ENCODE results near the gene NMT1.
A peak's percentile ranks its signal among the peaks of the same experiment; 100 is the strongest.

The NMT1 gene

DNA sequence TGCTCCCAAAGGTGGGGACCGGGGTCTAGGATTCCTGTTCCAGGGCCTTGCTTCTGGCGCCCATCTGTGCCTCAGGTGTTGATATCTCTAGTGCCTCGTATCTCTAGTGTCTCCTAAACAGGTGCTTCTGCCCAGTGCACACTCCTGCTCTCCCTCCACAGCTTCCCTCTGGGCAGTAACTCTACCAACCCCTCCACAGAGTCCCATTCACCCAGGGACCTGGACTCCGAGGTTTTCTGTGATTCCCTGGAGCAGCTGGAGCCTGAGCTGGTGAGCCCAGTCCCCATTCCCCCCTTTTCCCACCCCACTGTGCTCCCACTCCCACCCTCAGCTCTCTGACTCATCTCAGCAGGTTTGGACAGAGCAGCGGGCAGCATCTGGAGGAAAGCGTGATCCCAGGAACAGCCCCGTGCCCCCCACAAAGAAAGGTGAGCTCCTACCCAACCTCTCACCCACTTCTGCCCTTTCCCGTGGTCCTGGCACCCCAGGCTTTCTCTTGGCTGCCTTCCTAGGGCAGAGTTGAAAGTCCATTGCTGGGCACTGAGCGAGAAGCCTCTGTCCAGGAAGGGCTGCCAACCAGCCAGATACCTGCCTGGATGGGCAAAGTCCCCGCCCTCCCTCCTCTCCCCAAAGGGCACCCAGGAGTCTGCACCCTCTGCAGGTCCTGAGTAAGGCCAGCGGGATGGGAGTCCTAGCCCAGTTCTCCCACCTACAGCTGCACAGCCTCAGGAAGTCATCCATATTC lies 76.6 kb downstream of the NMT1 start:
- no peak for DNase-seq

DNA sequence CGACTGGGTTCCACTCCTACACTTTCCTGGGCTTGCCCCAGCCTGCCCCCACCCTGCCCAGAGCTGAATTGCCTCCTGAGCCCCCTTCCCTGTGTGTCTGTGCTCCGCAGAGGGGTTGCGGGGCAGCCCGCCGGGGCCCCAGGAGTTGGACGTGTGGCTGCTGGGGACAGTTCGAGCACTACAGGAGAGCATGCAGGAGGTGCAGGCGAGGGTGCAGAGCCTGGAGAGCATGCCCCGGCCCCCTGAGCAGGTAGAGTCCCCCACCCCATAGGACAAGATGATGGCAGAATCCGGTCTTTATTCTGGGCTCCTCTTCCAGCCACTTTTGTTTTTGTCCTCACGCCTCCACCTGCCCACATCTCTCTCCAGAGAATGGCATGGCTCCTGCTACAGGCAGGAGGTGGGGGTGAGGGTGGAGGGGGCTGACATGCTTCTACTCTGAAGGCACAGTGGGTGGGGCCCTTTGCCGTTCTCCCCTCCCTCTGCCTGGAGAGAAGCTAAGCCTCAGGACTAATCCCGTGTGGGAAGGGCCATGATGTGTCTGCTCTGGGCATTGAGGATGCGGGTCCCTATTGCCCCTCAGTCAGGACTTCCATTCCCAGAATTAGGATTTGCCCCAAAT lies 77.9 kb downstream of the NMT1 start:
- no peak for DNase-seq

DNA sequence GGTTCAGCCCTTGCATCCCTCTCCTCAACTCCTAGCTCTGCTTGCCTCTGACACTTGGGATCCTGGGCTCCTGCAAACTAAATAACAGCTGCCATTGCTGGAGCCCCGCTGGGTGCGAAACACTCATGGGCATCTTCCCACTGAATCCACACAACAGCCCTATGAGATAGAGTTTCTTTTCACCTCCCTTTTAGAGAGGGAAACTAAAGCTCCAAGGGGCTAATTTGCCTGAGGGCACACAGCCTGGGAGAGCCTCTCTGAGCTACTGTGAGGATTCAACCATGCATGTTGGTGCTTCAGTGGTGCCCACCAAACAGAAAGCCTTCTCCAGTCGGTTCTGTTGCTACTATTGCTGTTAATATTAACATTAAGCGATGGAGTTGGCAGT lies 78.4 kb downstream of the NMT1 start:
- no peak for DNase-seq

DNA sequence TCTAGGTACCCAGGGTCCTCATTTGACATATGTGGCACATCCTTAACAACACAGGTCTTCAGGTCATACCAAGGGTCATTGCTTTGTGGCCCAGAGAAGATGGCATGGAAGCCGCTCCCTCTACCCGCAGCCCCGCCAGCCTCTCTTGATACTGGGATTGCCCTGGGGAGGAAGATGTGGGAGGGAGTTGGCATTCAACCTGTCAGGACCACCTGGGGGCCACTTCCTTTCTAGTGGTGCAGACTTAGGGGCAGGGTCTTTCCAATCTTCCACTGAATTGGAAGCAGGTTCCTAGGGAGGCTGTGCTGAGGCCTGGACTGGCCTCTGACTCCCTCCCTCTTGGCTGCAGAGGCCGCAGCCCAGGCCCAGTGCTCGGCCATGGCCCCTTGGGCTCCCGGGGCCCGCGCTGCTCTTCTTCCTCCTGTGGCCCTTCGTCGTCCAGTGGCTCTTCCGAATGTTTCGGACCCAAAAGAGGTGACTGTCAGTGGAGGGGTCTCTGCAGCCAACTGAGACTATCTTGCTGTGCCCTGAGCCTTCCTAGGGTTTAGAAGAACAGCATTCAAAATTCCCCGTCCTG lies 82.1 kb downstream of the NMT1 start:
- DNase-seq, result no peak

DNA sequence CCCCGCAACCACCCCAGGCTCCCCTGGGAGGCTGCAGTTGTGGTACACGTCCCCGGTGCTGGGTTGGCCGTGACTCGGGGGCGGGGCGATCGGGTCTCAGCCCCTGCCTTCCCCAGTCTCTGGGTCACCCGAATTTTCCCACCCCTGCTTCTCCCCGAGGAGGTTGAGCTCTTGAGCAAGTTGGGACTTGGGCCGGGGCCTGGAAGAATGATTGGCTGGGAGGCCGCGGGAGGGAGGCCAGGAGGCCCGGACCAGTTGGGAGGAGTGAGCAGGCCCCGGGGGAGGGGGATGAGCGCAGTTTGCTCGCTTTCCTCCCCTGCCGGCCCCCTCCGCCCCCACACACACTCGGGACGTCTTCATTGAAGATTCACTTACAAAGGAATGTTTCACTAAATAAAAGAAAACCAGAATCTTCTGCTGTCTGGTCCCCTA lies 82.7 kb downstream of the NMT1 start:
- DNase-seq, result no peak

DNA sequence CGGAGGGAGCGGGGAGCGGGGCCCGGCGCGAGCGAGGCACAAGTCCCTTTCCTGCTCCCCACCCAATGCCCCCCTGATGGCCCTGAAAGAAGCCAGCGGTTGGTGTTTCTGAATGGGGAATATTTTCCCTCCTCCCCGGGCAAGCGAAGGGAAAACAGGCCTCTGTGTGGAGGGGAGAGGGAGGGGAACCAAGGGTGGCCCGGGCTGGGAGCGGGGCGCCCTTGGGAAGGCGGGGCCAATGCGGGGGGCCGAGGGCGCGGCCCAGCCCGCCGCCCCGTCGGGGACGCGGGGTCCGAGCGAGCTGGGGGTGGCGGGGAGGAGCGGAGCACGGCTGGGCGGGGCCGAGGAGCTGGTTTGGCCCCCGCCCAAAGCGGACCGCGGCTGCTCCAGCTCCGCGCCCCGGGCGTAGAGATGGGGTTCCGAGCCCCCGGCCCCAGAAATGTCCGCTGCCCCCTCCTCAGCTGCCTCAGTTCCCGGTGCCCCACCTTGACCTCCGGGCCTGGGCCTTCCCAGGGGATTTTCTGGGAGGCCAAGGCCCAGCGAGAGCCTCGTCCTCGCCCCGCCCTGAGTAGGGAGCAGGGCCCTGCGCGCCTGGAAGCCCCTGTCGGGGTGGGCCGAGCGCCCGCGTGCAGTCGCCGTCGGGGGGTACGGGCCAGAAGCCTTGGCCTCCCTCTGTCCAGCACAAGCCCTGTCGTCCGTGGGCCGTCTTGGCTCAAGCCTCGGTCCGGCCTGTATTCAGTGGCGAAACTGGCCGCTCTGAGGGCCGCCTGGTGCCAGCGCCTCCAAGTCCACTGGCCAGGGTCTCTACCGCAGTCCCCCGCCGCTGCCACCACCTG lies 83.3 kb downstream of the NMT1 start:
- no peak for DNase-seq

DNA sequence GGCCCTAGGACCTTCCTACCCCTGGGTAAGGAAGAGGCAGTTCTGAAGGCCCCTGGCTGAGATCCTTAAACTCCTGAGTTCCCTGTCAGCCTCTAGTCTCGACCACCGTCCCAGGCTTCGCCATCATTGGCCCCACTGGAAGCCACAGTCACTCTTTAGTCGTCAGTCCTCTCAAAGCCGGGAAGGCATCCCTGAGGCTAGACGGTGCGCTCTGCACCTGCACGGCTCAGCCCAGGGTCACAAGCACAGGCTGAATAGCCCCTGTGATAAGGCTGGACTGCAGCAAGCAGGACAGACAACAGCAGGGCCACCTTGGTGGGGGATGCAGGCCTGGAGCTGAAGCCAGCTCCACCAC lies 83.9 kb downstream of the NMT1 start:
- DNase-seq, result no peak

DNA sequence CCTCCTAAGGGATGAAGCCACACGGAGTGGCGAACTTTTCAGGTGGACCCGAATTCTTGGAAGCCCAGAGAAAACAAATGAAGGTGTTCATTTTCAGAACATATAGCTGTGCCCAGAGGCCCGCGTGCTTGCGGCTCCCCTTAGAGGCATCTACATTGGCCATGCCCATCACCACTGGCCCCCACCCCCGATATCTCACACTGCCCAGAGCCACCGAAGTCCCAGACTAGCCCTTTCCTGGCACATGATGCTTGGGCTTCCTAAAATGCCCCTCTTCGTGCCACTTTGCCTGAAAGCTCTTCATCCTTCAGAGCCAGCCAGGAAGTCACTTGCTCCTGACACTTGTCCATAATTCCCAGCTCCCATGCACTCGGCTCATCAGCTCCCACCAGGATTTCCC lies 85.0 kb downstream of the NMT1 start:
- DNase-seq, result no peak

DNA sequence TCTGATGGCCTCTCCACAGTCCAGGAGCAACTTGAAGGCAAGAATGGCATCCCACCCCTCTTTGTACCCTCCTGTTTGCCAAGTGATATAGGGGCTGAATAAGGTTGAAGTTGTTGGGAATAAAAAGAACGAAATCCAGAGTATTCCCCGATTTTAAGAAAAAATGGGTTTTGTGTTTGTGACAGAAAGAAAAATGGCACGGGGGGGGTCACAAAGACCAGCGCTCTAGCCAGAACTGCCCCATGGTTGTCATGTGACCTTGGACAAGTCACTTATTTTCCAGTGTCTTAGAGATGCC lies 85.4 kb downstream of the NMT1 start:
- DNase-seq, result no peak

DNA sequence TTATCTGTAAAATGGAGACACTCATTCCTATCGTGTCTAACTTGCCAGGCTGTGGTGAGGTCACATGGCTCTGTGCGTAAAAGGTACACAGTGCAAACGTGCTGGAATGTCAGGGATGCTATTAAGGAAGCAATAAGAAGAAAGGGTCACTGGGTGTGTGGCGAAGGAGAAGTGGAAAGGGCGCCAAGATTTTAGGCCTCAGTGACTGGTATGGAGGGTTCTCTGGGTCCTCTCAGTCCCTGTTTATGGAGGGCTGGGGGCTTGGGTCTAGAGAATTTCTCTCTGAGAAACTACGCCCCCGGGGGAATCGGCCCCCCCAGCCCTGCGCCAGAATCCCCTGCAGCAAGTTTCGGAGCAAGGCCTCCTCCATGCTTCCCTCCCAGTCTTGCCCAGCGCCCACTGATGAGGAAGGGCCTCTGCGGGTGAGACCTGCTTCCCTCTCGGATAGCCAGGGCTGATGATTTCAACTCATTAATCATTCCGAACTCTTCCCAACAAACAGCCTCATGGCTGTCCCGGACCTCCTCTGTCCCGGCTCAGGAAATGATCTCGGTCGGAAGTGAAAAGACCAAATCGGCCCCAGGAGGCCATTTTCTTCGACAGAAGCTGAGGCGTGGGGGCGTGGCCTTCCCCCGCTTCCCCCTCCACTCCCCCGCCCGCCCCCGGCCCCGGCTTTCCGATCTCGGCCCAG lies 85.9 kb downstream of the NMT1 start:
- peak; percentile 91 for DNase-seq

DNA sequence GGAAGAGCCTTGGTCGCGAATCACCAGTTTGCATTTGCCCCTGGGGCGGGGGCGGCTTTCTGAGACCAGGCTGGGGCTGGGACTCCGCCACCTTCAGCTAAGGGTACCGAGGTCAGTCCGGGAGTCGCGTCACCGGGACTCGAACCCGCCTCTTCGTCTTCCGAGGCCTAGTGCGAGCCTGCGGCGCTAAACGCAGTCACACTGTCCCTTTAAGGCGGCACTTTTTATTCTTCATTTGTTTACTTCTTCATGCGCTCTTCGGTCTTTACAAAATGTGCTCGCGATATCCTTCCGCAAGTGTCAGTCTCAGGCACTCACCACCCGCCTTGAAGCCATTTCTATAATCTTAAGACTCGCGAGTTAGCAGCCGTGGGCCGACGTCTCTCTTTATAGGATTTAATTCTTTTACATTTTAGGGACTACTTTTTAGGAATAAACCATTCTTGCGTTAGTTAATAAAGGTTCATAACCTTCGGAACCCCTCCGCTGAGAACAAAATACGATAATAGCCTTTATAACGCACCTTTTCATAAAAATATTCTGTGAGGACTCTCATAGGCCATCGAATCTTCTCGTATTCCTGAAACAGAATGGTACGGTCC lies 86.6 kb downstream of the NMT1 start:
- DNase-seq, result peak; percentile 93

DNA sequence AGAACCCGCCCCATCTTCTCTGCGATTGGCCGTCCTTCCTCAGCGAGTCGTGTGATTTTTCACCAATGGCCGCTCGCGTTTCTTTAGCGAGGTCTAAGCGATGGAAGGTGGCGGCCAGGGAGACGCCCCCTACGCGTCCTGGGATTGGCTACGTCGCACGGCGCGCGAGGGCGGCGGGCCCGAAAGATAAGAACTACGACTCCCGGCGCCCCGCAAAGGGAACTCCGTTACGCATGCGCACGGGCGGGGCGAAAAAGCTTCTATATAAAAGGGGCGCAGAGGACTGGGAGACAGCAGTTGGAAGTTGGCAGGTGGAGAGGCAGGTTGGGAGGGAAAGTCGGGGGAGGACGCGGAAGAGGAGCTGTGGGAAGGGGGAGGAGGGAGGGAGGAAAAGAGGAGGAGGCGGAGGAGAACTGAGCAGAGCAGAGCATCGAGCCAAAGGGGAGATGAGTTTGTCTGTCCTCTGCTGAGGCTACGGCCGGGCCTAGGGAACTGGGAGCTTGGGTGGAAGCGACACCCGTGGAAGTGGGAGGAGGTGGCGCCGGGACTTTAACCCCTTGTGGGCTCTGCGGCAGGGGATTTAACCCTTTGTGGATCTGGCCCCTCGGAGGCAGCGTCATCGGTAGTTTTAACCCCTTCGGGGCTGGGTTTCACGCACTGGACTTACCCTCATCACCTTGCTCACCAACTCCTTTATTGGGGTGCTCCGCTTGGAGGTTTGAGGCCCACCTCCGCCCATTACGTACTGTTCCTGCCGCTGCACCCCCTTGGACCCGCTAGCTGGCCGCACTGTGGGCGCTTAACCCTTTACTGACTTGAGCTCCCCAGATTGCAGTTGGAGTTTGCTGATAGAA lies 87.3 kb downstream of the NMT1 start, which contains the start of gene HEXIM1:
HEXIM1 (plus strand) TSS at position 293 of the 854 bp plus-strand sequence. CDS start 716 bp downstream, outside the sequence.
- DNase-seq, result peak; percentile 99

DNA sequence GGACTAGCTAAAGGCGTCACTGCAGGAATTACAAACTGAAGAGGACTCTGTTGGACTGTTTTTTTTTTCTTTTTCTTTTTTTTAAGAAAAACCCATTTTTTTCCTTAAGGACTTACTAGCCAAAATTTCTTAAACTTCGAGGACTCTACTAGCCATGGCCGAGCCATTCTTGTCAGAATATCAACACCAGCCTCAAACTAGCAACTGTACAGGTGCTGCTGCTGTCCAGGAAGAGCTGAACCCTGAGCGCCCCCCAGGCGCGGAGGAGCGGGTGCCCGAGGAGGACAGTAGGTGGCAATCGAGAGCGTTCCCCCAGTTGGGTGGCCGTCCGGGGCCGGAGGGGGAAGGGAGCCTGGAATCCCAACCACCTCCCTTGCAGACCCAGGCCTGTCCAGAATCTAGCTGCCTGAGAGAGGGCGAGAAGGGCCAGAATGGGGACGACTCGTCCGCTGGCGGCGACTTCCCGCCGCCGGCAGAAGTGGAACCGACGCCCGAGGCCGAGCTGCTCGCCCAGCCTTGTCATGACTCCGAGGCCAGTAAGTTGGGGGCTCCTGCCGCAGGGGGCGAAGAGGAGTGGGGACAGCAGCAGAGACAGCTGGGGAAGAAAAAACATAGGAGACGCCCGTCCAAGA lies 88.0 kb downstream of the NMT1 start:
- DNase-seq, result peak; percentile 60

DNA sequence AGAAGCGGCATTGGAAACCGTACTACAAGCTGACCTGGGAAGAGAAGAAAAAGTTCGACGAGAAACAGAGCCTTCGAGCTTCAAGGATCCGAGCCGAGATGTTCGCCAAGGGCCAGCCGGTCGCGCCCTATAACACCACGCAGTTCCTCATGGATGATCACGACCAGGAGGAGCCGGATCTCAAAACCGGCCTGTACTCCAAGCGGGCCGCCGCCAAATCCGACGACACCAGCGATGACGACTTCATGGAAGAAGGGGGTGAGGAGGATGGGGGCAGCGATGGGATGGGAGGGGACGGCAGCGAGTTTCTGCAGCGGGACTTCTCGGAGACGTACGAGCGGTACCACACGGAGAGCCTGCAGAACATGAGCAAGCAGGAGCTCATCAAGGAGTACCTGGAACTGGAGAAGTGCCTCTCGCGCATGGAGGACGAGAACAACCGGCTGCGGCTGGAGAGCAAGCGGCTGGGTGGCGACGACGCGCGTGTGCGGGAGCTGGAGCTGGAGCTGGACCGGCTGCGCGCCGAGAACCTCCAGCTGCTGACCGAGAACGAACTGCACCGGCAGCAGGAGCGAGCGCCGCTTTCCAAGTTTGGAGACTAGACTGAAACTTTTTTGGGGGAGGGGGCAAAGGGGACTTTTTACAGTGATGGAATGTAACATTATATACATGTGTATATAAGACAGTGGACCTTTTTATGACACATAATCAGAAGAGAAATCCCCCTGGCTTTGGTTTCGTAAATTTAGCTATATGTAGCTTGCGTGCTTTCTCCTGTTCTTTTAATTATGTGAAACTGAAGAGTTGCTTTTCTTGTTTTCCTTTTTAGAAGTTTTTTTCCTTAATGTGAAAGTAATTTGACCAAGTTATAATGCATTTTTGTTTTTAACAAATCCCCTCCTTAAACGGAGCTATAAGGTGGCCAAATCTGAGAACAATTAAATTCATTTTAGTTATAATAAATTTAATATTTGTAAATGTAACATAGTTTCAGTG lies 88.8 kb downstream of the NMT1 start:
- DNase-seq, result peak; percentile 21

DNA sequence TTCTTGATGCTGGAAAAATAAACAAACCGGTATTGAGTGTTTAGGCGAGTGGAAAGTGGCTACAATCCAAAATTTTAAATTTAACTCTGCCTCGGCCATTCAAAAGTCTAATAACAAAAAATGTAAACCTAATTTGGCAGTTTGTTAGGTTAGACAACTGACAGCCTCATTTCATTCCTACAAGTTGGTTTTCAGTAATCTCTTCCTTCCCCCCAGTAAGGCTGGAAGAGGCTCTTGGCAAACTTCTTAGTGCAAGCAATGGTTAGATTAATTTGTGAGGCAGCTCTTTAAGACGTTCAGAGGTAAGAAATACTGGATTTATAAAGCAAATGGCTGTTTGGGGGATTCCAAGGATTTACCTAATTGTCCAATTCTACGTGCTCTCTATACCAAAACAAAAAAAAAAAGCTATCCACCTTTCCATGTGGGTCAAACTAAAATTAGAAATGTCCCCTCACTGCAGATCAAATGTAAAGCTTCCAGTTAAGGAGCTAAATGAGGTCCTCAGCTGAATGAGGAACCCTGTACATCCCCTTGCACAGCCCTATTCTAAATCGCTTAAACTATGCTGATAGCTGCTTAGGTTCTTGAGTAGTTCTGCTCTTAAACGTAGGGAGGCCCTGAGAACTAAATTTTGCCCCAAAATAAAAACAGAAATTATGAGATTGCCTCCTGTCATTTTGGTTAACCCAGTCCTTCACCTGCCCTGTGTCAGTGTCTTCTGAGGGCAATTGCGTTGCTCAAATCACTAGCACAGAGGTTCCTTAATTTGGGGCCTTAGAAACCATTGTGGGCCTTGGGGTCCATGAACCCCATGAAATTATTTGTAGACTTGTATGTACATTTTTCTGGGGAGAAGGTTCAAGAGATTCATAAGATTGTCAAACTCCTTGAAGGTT lies 90.0 kb downstream of the NMT1 start:
- DNase-seq, result no peak

DNA sequence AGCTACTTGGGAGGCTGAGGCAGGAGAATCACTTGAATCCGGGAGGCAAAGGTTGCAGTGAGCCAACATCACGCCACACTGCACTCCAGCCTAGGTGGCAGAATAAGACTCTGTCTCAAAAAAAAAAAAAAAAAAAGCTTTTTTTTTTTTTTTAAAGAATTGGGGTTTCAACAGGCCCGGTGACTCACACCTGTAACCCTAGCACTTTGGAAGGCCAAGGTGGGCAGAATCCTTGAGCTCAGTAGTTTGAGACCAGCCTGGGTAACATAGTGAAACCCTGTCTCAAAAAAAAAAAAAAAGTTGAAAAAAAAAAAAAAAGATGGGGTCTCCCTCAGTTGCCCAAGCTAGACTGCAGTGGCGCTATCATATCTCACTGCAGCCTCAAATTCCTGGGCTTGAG lies 93.9 kb downstream of the NMT1 start:
- DNase-seq, result no peak

DNA sequence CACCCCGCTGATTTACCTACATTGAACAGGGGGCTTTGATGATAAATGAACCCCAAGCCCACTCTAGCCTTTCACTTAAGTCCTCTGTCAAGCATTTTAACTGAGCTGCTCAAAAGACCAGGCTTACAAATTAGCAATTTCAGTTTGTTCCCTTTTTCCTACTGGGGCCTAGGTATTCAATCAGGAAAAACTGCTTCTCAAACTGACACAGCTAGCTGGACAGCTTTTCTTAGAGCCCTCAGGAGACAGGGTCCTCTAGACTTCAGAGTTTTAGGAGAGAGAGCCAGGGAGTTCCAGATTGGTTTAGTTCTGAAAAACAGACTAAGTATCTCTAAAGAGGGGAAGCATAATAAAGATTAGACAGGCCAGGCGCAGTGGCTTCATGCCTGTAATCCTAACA lies 94.4 kb downstream of the NMT1 start:
- DNase-seq, result no peak

DNA sequence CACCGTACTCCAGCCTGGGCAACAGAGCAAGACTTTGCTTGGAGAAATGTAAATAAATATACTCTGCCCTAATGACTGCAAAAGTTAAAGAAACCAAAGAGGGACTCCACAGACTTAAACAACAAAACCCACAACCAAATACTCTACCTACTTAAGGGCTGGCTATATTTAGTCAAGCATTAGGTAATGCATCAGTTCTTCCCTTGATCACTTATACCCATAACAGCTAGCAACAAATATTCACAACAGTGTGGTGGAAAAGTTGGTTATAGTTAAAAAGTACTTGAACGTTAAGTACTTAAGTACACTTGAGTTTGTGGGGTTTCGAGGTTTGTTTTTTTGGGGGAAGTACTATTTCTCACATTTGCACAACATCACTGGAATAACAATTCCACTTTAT lies 95.1 kb downstream of the NMT1 start:
- DNase-seq, result no peak
